HCT116 (cell line): Measurements from ENCODE around the gene PPIL6.

Source experiments
- CTCF ChIP-seq, 3 experiments: fragments of 200-600 bp in 1 of 3; sonication (generic) in 1 of 3; IDR thresholded peaks in 2 of 3; conservative IDR thresholded peaks in 1 of 3; 2 replicates each; pipeline ENCODE4 v1.5.1; 2012 to 2017; ENCODE audit warnings: low read depth in 2 of 3, low read length in 2 of 3, antibody characterized with exemption in 1 of 3, borderline replicate concordance in 1 of 3, control low read depth in 1 of 3, mild to moderate bottlenecking in 1 of 3, mixed read lengths in 1 of 3, mixed run types in 1 of 3, moderate library complexity in 1 of 3; ENCODE audit not compliant: insufficient read depth in 1 of 3
- EZH2 ChIP-seq: fragments of 200-600 bp; sonication (generic); IDR thresholded peaks from 2 replicates; pipeline ENCODE4 v1.6.1; 2017; ENCODE audit warnings: antibody characterized with exemption, mixed run types
- MAX ChIP-seq: IDR thresholded peaks from 2 replicates; pipeline ENCODE4 v1.6.1; 2012
- POLR2A ChIP-seq: IDR thresholded peaks from 2 replicates; pipeline ENCODE4 v1.7.0; 2011; ENCODE audit warnings: borderline replicate concordance; ENCODE audit not compliant: insufficient read depth, insufficient read length; ENCODE audit errors: extremely low read depth
- POLR2AphosphoS5 ChIP-seq: IDR thresholded peaks from 2 replicates; pipeline ENCODE4 v1.6.1; 2011; ENCODE audit warnings: mild to moderate bottlenecking, low read depth, low read length, moderate library complexity
- SIN3A ChIP-seq: IDR thresholded peaks from 2 replicates; pipeline ENCODE4 v1.6.1; 2012; ENCODE audit warnings: low read depth
- ZFX ChIP-seq: fragments of 450-650 bp; IDR thresholded peaks from 2 replicates; pipeline ENCODE4 v1.6.1; 2017

GRCh38 chr6:109452181-109452580 is 11.8 kb upstream of the PPIL6 start:
- no peak for TF ChIP-seq EZH2
- no peak for TF ChIP-seq POLR2A
- TF ChIP-seq SIN3A: no peak
- no peak for TF ChIP-seq CTCF (IDR thresholded peaks at IDR 0.05 in 2 of 3, conservative IDR thresholded peaks at IDR 0.05 in 1 of 3; ENCODE audit: borderline replicate concordance in 1 of 3, insufficient read depth in 1 of 3, low read depth in 2 of 3, low read length in 2 of 3)
- no peak for TF ChIP-seq ZFX
- no peak for TF ChIP-seq MAX
- TF ChIP-seq POLR2AphosphoS5: no peak
